Activated CD8-positive, alpha-beta memory T cell treated with anti-CD3 and anti-CD28 coated beads for 48 hours (primary cell): Measurements from ENCODE around the gene C1QTNF7.

Experiments used
- DNase-seq, 3 experiments: peaks; one replicate each; pipeline ENCODE4 v3.0.0-alpha.2; 2020; ENCODE audit warnings: low read depth in 2 of 3, low spot score in 2 of 3

Gene C1QTNF7

DNA sequence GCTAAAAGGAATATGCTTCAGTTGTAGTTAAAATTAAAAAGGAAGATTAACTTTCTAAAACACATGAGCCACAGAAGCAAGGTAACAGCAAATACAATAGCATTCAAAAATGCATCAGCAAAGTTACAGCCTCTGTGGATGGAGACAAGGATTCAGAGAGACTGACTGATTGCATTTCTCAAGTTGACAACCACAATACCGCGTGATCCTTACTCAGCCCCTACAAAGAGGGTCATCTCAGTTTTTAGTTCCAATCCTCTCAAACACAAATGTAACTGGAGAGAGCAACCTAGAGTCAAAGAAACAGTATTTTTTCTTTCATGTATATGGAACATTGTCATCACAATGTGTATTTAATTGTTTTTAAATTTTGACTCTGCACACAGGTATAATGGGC, 14.2 kb upstream of the C1QTNF7 start:
- DNase-seq = no peak

DNA sequence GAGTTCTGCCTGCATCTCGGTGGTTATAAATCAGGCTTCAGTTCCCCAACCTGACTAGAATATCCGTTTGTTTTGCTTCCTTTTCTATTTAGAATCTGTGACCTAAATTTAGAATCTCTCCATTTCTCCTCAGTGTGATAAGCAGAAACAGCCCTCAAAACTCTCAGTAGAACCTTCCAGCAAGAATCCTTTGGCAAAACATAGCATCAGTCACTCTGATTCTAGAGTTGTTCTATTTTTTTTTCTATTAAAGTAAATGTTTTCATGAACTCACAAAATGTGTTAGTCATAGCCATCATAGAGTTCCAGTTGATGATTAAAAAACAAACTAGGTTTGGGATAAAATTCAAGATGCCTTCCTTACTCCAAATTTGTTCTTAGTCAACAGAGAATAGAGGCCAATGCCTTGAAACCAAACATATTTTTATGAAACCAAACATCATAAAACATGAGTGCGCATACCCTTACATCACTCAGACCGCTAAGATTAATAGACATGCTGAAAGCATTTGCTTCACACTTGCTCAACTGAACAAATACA, 13.2 kb upstream of the C1QTNF7 start:
- DNase-seq = no peak

DNA sequence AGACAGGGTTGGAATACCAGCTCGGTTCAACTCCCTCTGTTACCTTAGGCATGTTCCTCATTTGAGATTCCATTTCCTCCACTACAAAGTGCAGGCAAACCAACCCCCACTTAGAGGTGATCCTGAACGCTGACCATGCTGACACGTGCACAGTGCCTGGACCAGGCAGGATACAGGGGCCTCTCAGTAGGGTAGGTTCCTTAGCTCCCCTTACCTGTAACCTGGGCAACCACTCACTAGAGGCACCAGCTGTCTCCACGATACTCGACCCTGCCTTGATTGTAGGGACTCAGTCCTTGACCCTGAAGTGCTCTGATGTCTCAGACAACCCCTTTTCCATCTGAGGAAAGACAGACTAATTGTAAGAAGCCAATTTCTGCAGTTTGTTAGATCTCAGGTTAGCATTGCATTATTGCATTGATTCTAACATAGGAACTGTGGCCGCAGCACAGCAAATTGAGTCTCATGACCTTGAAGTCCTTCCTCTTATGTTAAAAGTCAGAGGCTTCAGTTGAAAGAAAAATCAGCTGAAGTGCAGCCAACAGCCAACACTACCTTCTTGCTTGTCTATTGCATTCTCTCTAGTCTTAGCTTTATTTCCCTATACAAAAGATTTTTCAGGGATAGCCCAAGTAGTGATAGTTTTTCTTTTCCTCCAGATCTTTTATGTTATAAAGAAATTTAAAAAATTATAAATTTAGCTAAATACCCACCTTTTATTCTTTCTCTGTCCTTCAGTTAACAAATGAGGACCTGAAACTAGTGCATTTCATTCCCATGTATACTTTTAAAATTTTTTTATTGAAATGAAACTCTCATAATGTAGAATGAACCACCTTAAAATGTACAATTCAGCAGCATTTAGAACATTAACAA, 11.2 kb upstream of the C1QTNF7 start:
- DNase-seq = no peak

DNA sequence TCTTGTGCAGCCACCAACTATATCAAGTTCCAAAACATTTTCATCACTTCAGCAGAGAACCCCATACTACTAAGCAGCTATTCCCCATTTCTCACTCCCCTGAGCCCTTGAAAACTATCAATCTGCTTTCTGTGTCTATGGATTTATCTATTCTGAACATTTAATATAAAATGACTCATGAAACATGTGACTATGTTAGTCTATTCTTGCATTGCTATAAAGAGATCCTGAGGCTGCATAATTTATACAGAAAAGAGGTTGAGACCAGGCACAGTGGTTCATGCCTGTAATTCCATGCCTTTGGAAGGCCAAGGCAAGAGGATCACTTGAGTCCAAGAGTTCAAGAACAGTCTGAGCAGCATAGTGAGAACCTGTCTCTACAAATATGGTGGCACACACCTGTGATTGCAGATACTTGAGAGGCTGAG, 10.6 kb upstream of the C1QTNF7 start:
- DNase-seq = no peak

DNA sequence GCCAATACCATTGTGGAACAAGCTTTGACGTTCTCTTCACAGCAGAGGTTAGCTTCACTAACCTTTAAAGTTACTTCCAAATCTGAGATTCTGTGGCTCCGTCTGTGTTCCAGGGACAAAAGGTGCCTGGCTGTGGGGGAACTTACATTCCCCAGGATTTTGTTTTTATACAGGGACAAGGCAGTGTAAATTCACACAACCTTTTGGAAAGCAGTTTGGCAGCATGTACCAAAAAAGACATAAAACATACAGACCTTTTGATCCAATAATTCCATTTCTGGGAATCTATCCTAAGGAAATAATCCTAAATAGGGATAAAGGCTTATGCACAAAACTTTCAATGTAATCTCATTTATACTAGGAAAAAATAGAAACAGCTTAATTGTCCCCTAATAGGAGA, 8.9 kb upstream of the C1QTNF7 start:
- no peak for DNase-seq

DNA sequence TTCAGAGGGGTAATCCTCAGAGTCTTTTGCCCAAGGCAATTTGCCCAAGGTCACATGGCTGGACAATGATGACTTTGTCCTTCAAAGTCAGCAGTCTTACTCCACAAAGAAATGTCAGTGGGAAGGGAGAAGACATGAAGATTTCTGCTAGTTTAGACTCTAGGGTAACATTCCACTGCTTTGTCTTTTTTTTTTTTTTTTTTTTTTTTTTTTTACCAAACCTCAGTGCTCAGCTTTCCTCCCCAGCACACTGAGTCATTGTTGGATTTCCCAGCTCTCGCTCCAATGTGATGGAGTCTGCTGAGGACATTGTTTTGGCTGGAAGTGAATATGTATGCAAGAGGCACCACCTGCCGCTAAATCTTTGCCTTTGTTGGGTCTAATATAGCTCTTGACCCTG, 7.2 kb upstream of the C1QTNF7 start:
- no peak for DNase-seq

DNA sequence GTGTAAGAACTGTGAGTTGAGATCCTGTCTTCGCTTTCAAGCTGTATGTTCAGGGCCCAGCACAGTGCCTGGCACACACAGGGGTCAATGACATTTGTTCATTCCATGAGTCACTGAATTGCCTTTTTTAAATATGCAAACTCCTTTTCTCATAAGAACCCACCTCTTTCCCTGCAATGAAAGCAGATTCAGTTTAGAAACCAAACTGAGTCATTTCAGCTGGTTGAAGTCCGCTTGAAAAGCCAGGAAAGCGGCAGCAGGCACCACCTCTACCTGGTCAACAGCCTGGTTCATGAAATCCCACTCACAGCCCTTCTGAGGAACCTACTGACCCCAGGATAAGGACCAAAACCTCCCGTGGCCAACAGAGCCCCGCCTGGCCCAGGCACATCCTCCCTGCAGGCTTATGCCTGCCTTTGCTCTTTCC, 4.5 kb upstream of the C1QTNF7 start:
- no peak for DNase-seq

DNA sequence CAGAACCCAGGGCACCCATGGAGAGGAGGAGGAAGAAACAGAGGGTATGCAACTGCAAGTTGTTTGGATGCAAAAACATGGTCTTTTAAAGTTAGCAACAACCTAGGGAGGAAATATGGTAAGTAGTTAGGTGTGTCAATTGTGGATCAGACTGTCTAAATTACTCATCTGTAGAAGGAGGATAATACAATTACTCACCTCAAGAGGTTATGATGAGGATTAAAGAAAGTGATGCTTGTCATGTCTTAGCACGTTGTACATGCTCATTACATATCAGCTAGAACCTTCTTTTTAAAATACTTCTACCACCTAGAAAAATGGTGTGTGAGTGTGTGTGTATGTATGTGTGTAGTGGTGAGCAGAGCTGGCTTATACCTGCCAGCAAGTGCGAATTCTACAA, 2.3 kb upstream of the C1QTNF7 start:
- no peak for DNase-seq

DNA sequence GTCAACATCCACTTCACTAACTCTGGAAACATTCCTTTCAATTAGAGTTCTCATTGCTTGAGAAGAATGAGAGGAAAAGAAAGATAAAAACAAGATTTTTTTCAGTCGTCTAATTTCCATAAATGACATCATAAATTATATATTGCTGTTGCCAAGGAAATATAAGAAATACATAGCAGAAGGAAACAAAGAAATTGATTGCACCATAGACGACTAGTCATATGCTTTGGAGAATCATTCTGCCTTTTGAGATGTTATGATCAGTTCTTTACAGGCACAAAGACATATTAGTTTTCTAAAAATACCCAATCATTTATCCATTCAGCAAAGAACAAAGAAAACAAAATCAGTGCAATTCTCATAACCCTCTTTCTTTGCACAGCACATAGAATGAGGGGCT, 672 bp upstream of the C1QTNF7 start:
- no peak for DNase-seq

DNA sequence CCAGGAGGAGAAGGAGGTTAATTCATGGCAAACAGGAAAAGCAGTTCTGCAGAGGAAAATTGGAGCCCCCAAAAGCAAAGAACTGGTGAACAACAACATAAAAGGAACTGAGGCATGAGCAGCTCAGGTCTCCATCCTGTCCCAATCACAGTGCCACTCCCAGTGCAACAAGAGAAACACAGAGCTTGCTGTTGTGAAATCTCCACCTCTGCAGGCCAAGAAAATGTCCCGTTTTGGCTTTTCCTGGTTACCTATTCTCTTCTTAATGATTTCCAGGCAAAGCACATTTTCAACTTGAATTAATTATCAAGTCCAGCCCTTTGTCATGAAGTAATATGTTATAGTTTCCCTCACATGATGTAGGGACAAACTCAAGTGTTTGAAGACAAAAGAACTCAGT, 778 bp downstream of the C1QTNF7 start:
- DNase-seq = no peak

DNA sequence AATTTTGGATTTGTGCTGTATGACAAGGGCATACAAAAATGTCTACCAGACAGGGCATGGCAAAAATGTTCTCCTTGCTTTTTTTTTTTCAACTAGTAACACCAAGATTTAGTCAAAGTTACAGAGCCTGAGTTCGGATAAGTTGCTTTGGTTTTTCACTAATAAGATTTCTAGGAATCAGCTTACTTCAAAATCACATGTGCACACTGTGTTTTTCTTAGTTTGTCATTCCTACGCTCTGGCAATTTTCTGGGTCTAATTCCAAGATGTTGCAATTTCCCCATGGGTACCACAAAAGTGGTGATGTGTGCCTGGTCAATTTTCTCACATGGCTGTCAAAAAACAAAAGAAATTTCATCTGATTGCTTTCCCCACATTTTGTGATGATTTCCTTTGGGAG, 6.3 kb downstream of the C1QTNF7 start:
- DNase-seq = no peak

DNA sequence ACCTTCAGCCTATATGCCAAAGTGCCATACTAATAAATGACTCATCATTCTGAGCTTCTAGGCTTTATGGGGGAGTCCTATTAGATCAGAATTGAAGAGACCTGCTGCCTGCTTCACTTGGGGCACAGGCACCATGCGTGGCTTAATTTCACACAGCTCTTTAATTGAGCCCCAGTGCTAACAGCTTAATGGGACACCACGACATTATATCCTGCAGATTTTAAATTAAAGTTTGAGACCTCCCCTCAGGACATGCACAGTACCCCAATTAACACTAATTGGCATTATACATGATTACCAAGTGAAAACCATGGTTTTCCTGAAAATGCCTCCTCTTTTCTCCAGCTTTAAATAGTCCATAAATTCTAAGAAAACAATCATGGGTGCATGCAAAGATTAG, 6.8 kb downstream of the C1QTNF7 start:
- no peak for DNase-seq

DNA sequence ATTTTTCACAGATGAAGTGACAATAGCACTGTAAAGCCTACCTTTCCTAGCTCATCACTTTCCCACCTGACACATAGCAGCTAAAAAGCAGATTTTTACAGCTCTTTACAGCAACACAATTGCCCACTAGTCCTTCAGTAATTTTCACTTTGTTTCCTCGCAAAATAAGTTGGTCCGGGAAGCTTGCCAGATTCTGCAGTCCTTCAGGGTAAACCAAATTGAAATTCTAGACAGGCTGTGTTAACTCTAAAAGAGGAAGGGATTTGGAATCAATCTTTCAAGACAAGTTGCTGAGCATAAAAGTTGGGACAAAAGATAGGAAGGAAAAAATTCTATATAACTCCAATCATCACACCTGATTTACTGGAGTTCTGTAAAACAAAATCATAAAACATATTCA, 8.7 kb downstream of the C1QTNF7 start:
- DNase-seq = no peak

DNA sequence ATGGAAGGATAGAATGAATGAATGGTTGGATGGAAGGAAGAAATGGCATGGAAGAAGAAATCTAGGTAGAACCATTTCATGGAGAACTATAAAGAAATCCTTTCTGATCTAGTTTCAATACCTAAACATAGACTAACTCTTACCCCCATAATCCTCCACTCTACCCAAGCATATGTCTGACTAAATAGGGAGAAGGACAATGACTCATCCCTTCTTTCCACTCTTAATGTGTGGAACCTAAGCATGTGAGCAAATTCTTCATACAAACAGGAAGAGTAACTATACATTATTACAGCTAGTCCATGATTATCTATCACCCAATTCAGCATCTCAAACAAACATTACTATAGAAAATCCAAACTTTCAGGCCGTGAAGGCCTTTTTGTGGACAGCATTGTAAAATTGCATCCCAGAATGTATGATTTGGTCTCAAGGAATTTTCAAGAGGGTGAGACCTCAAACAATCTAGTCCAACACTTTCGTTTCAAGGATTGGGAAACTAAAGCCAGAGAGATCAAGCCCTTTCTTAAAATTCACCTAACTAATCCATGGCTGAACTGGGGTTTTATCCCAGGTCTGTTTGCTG, 11.2 kb downstream of the C1QTNF7 start:
- no peak for DNase-seq

DNA sequence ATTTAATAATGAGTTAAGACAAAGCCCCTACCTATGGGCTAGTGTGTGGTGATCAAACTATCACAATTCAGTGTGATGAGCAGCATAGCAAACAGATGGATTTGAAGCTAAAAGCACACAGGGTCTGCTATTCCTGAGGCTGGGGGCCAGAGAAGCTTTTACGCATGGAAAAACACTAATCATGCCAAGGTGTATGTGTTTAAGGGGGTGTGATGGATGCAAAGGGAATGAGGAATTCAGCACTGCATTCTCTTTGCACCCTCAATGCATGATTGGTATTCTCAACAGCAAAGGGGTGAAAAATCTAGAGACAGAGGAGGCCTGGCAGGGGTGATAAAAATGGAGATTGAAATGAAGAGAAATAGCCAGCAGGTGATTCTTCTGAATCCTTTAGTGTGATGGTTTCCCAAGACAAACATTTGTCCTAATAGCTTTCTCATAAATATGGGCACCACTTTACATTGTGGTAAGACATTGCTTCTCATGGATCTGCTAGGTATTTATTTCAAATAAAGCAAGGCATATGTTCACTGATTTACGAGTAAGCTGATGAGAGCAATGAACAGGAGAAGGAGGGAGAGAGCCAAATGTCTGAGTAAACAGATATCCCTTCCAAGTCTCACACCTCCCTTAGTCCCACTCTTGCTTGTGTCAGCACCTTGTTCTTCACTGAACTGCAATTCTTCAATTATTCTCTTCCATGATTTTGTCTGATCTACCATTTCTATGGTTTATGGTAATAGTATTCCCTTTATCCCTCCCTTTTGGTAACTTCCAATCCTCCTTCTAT, 15.7 kb downstream of the C1QTNF7 start:
- DNase-seq = no peak

DNA sequence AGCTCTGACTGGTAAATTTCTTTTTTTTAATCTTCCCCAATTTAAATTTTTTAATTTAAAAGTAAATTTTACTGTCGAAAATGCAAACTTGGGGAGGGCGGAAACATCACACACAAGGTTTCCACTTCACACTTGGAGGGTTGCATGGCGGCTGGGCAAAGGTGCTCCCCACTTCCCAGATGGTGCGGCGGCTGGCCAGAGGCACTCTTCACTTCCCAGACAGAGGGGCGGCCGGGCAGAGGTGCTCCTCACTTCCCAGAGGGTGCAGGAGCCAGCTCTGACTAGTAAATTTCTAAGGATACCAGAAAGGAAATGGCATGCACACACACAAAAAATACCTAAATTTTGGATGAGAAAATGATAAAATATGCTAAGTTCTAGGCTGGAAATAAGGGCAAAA, 16.4 kb downstream of the C1QTNF7 start:
- no peak for DNase-seq

DNA sequence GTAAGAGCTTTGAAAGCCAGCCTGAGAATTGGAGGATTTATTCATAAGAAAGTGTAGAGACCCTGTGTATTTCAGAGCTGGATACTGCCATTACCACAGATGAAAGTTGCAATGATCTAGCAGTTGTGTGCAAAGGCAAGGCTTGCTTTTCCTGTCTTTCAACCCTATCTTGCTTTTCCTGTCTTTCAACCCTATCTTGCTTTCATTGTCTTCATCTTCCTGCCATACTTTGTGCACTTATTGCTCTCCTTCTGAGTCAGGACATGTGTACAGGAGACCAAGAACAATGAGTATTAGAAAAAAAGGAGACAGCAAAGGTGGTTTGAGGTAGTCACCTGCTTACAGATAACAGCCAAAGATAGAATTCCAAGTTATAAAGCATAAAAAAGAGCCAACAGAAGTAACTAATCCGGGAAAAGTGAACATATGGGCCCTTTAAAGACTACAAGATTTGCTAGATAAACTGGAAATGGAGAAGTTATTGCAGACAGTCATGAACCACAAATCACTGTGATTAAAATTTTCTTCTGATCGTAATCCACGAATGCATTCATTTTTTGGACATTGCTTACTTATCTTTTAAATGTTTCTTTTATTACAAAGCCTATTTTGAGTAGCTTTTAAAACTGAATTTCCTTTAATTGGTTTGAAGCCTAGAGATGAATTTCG, 17.2 kb downstream of the C1QTNF7 start:
- DNase-seq = no peak

DNA sequence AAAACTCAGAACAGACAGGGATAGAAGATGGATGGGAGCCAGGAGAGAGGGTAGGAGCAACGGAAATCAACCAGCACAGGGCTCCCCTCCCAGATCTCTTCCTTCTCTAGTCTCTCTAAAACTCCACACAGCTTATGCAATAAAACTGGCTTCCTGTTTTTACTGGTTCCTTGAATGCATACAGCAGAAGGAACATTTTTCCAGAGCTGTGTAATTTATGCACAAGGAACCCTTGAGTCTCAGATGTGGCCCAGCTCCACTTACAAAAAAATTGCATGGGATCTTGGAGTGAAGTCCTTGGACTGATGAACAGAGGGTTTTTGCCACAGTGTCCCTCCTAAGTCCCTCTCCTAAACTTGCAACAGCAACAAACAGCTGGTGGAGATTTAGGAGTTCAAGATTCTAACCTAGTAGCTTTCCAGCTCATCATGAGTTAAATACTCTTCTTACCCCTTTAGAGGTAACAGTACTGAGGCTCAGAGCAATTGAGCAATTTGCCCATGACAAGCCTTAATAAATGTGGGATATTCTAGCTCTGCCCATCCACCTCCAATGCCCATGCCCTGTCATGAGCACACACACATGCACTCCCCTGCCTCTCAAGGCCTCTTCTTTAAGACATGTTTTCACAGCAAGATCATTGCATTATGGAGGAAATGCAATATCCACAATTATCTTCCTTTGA, 23.5 kb downstream of the C1QTNF7 start:
- no peak for DNase-seq

DNA sequence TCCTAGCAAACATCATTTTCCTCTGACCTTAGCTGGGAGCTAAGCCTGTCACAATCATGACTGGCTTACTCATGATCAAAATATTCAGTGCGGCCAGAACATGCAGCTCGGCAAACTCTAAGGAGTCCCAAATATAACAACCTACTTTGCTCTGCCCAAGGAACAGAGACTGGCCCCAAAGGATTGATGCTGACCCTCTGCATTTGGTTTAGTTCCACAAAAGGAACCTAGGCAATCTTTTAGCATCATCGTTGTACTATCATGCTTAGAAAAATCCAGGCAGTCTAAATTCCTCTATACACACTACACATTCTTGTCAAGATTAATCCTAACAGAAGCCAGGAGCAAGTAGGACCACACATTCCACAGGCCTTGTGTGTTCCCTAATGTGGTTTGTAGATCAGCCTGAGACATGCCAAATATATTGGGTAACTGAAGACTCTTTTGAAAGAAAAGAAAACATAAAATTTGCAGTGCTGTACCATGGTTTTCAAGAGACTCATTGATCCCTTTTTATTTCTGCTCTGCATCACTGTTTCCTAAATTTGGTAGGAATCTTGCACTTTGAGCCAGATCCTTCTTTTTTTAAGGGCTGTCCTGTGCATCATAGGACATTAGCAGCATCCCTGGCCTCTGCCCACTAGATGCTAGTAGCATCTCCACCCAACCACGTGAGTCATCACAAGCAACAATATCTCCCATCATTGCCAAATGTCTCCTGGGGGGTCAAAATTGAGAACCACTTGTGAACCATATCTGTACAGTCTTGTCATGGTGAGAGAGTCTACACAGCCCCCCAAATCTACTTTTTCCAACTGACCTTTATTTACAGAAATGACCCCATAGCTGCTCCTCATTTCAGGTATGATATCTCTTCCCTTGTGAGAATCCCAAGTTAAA, 24.3 kb downstream of the C1QTNF7 start:
- DNase-seq = no peak

DNA sequence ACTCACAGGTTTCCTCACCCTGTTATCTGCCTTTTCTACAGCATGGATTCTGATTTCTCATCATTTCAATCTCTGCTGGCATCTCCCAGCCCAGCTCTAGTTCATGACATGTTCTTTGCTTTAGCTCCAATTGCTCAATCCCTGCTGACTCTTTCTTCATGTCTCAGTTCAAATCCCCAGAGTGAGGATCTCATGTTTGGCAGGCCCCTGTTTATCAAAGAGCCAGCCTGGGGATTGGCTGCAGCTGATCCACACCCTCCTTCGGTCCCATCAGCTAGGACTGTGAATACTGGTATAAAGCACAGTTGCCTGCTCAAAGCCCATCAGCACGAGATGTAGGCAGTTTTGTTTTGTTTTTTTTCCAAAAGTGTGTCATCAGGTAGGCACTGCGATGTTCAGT, 27.5 kb downstream of the C1QTNF7 start:
- no peak for DNase-seq
